ENCODE measurements around the gene ANKS1B.

- no peak for TF ChIP-seq TCF12 (IDR thresholded peaks at IDR 0.05; ENCODE audit: low read depth)
- no peak for TF ChIP-seq EGR1 (IDR thresholded peaks at IDR 0.05)
- TF ChIP-seq CEBPB (IDR thresholded peaks at IDR 0.05) = no peak
- TF ChIP-seq NFIC (IDR thresholded peaks at IDR 0.05) = no peak
- no peak for TF ChIP-seq TEAD4 (IDR thresholded peaks at IDR 0.05)
- no peak for TF ChIP-seq MAX (IDR thresholded peaks at IDR 0.05)
- TF ChIP-seq CREB1 (IDR thresholded peaks at IDR 0.05; ENCODE audit: low read depth) = no peak
Observed at GRCh38 chr12:99374023-99374422, 610.7 kb downstream of the ANKS1B start.
